ENCODE data around the gene IGFBP5.

IGFBP5 gene

GRCh38 chr2:216665242-216665641 lies 30.1 kb downstream of the IGFBP5 start:
- ChIA-PET POLR2A (interaction anchor here (1.3 kb wide), 1 partner anchor 146 kb away, joined by 3 read pairs; no protein-coding TSS in a partner anchor), CTCF (interaction anchor here (1.0 to 36.8 kb wide), 12 partner anchors 12 to 1067 kb away, joined by 3 to 1277 read pairs (median 10); no protein-coding TSS in a partner anchor)
- no peak for TF ChIP-seq CTCF (IDR thresholded peaks at IDR 0.05; ENCODE audit: insufficient read depth, low read length, missing control alignments)
- no peak overlapping the region for H3K4me3 ChIP-seq (ENCODE audit: low read depth, low read length)
- no peak for DNase-seq (ENCODE audit: low read depth, low spot score)

- no peak overlapping the region for H3K4me3 ChIP-seq (ENCODE audit: low read depth, low read length)
- TF ChIP-seq CTCF (IDR thresholded peaks at IDR 0.05; ENCODE audit: insufficient read depth, low read length, missing control alignments), result peak; percentile 31
- ChIA-PET POLR2A (interaction anchor here (1.3 kb wide), 1 partner anchor 145 kb away, joined by 3 read pairs; no protein-coding TSS in a partner anchor), CTCF (interaction anchor here (1.0 to 36.8 kb wide), 7 partner anchors 12 to 555 kb away, joined by 4 to 1277 read pairs (median 44); no protein-coding TSS in a partner anchor)
- DNase-seq (ENCODE audit: low read depth, low spot score), result no peak
Observed at GRCh38 chr2:216664593-216665034, 30.7 kb downstream of the IGFBP5 start.

- no peak for TF ChIP-seq CTCF (IDR thresholded peaks at IDR 0.05; ENCODE audit: insufficient read depth, low read length, missing control alignments)
- DNase-seq (ENCODE audit: low read depth, low spot score), result no peak
- POLR2A ChIA-PET, result no interaction called here
- CTCF ChIA-PET, result interaction anchor here (1.0 to 36.8 kb wide), 6 partner anchors 11 to 151 kb away, joined by 3 to 1277 read pairs (median 4); no protein-coding TSS in a partner anchor
- no peak overlapping the region for H3K4me3 ChIP-seq (ENCODE audit: low read depth, low read length)
Observed at GRCh38 chr2:216663846-216664245, 31.5 kb downstream of the IGFBP5 start.

- H3K4me3 ChIP-seq (ENCODE audit: low read depth, low read length), result no peak overlapping the region
- POLR2A ChIA-PET, result interaction anchor here (0.6 kb wide), 1 partner anchor 198 kb away, joined by 3 read pairs; no protein-coding TSS in a partner anchor
- no peak for TF ChIP-seq CTCF (IDR thresholded peaks at IDR 0.05; ENCODE audit: insufficient read depth, low read length, missing control alignments)
- CTCF ChIA-PET, result interaction anchor here (0.8 to 36.8 kb wide), 9 partner anchors 10 to 1091 kb away, joined by 3 to 1277 read pairs (median 3); no protein-coding TSS in a partner anchor
- DNase-seq (ENCODE audit: low read depth, low spot score), result no peak
Observed at GRCh38 chr2:216663106-216663505, 32.2 kb downstream of the IGFBP5 start.

GRCh38 chr2:216661639-216662375 lies 33.5 kb downstream of the IGFBP5 start:
- no peak overlapping the region for H3K4me3 ChIP-seq (ENCODE audit: low read depth, low read length)
- POLR2A ChIA-PET, result interaction anchor here (1.1 kb wide), 1 partner anchor 155 kb away, joined by 3 read pairs; no protein-coding TSS in a partner anchor
- no peak for DNase-seq (ENCODE audit: low read depth, low spot score)
- peak; percentile 15 for TF ChIP-seq CTCF (IDR thresholded peaks at IDR 0.05; ENCODE audit: insufficient read depth, low read length, missing control alignments)
- CTCF ChIA-PET, result interaction anchor here (0.8 to 36.8 kb wide), 7 partner anchors 9 to 151 kb away, joined by 3 to 1277 read pairs (median 3); no protein-coding TSS in a partner anchor

GRCh38 chr2:216661051-216661450 lies 34.3 kb downstream of the IGFBP5 start:
- POLR2A ChIA-PET, result no interaction called here
- H3K4me3 ChIP-seq (ENCODE audit: low read depth, low read length), result no peak overlapping the region
- TF ChIP-seq CTCF (IDR thresholded peaks at IDR 0.05; ENCODE audit: insufficient read depth, low read length, missing control alignments), result no peak
- no peak for DNase-seq (ENCODE audit: low read depth, low spot score)
- CTCF ChIA-PET, result interaction anchor here (0.8 to 36.8 kb wide), 6 partner anchors 8 to 151 kb away, joined by 3 to 1277 read pairs (median 4); no protein-coding TSS in a partner anchor
